ENCODE results near the gene CHCHD6.
A peak's percentile ranks its signal among the peaks of the same experiment; 100 is the strongest.

Gene CHCHD6

GRCh38 chr3:126704494-126705214, 614 bp downstream of the CHCHD6 start:
- DNase-seq (ENCODE audit: low read depth, low spot score): no peak

DNA sequence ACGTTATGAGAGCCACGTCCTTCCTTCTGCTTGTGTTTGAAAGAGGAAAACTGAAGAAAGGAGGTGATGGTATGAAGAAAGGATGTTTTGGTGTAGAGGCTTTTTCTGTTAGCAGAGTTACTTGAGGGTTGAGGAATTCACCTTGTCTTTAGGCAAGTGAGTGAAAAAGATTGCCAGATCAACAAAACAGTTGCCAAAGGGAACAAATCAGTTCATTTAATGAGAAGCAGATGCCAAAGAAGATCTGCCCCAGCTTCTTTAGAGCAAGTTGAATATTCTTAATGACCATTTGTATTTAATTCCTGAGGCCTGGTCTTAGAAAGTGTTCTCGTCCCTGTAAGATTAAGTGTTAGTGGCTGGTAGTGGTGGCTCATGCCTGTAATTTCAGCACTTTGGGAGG, 2.6 kb downstream of the CHCHD6 start:
- DNase-seq (ENCODE audit: low read depth, low spot score): no peak

GRCh38 chr3:126711121-126711760, 7.2 kb downstream of the CHCHD6 start:
- no peak for DNase-seq (ENCODE audit: low read depth, low spot score)

DNA sequence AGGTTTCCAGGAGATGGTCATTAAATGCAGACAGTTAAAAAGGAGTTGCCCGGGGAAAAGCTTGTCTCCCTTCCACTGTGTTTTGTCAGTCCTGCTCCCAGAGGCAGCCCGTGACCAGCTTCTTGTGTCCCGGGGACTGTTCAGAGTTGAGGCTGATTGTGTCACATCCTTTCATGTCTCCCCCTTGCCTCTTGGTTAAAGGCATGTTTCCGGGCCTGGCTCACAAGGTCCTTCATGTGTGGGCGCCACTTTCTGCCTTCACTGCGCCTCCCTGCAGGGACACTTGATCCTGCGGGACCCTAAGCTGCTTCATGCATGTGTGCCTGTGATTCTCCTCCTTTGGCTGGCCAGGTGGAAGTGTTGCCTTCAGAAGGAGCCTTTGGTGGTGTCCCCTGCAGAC, 9.2 kb downstream of the CHCHD6 start:
- DNase-seq (ENCODE audit: low read depth, low spot score): no peak

DNA sequence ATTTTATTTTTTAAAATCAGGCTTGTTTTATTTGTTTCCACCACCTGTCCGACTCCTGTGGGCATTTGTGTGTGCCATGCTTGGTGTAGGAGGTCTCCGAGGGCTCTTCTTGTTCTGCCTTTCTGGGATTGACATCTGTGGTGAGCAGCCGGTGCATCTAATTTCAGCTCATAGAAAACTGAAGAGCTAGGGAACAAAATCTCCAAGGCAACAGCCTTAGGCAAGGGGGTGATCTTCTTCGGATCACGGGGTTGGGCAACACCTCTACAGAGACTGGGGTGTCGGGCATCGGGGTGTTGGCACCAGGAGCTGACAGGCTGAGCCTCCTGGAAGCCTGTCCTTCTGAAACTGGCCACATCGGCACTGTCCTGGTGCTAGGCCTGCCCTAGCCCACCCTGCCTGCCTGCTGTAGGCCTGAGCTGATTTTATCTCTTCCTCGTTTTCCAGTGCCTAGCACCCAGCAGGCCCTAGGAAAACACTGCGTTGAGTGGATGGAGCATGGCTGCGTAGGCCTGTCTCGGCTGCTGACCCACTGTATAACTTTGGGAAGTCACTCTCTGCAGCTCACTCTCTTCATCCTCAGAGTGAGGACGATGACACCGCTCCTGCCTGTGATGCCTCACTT, 10.3 kb downstream of the CHCHD6 start:
- no peak for DNase-seq (ENCODE audit: low read depth, low spot score)

DNA sequence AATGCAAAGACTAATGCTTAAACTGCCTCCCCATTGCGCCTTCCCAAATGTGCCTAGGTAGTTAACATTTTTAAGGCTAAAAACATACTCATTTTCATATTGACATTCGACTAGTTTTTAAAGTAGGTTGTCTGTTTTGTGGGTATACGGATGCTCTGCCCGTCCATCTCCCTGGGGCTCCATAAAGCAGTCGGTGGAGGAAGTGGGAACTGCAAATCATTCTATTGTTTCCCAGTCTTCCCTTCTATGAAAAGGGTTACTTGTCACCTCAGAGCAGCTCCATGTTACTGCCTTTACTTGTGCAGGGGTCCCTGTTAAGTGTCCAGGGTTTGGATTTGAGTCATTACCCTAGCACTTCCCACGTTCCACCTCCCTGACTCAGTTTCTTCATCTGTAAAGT, 10.9 kb downstream of the CHCHD6 start:
- DNase-seq (ENCODE audit: low read depth, low spot score): no peak

DNA sequence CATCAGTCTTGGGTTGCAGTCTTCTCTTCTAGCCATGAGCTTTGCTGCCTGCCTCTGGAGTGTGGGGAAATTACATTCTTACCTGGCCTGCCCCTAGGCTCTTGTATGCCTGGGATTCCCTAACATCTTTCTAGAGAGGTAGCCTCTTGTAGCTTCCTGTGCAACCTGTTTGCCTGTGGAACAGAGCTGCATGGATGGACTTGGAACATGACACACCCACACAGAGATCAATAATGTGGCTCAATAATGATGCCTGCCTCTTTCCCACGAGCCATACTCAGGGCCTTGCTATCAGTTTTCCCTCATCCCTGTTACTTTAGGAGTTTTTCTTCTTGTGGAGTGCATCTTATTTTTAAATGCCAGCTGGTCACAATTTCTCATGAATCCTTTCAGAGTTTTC, 11.4 kb downstream of the CHCHD6 start:
- no peak for DNase-seq (ENCODE audit: low read depth, low spot score)

DNA sequence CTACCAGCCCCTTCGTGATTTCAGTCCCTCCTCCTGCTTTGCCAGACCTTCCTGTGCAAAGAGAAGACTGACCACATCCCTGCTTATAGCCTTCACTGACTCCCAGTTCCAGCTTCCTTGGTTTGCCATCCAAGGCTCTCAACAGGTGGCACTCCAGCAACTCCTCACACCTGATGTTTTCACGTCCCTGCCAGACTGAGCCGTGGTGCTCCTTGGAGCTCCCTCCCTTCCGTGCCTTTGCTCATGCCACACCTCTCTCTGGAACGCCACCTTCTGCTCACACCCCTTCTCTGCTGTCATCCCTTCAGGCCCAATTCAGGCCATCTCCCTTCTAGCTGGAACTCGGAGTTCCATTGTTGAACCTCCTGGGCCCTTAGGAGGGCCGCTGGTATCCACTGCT, 12.0 kb downstream of the CHCHD6 start:
- no peak for DNase-seq (ENCODE audit: low read depth, low spot score)

DNA sequence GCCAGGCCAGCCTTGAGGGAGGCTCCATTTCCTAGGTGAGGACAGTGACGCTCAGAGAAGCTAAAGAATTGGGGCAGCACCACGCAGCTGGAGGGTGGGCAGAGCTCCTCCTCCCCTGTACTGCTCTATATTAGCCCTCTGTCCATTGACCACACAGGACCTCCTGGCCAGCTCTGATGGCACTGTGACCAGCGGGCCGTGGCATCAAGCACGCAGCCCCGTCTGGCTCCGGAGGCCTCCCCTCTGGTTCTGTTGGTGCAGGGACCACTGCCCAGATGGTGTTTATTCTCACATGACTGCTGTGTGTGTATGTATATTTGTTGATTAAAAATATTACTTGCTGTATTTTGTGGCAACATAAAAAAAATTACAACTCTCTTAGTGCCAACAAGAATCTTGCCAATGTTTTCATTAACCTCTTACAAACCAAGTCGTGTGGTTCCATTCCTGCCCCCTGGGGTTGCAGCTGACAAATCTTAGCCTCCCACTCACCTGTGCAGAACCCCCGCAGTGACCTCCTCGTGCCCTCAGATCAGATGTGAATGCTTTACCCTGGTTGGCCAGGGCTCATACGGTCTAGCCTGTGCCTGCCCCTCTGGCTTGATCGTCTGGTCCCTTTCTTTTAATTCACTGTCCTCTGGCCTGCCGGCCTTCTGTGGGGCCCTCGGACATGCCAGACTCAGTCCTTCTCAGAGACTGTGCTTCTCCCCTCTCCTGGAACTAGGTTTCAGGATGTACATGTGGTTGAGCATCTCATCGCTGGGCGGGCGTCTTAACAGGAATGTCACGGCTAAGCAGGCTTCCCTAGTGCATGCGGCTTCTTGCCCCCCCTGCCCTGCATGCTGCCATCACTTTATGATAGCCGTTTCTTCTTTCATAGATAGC, 14.8 kb downstream of the CHCHD6 start:
- no peak for DNase-seq (ENCODE audit: low read depth, low spot score)

DNA sequence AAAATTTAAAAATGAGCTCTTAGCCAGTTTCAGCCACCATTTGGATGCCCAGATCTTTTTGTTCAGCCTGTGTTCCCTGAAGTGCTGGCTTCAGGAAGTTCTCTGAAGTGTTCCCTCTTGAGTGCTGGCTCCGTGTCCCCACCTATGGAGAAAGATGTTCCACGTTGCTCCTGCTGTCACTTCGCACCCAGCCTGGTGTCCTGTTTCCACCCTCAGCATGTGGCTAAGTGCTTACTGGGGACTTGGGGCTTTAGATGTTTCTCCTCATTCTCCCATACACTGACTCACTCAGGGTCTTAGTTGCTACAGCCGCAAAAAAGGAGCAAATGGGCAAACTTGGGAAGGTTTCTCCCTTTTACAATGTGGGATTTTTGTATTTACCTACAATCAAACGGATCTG, 16.6 kb downstream of the CHCHD6 start:
- DNase-seq (ENCODE audit: low read depth, low spot score): no peak

GRCh38 chr3:126721246-126721645, 17.2 kb downstream of the CHCHD6 start:
- no peak for DNase-seq (ENCODE audit: low read depth, low spot score)

GRCh38 chr3:126723237-126723636, 19.2 kb downstream of the CHCHD6 start:
- no peak for DNase-seq (ENCODE audit: low read depth, low spot score)

GRCh38 chr3:126723801-126724200, 19.8 kb downstream of the CHCHD6 start:
- DNase-seq (ENCODE audit: low read depth, low spot score): no peak

DNA sequence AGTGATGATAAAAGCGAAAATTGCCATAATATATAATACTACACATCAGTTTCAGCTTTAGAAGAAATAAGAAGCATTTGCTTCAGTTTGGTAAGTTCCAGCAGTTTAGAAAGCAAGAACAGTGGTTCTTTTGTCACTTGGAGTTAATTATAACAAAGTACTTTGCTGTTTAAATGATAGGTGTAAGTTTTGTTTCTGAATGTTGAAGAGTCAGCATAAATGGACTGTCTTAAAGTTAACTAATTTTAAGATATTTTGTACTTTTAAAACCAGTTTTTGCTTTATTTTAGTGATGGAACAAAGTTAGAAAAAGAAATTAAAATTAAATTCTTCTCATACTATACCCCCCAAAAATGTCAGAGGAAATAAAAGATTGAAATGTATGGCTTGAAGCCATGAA, 24.6 kb downstream of the CHCHD6 start:
- no peak for DNase-seq (ENCODE audit: low read depth, low spot score)

- no peak for DNase-seq (ENCODE audit: low read depth, low spot score)
These were observed 26.3 kb downstream of the CHCHD6 start for GRCh38 chr3:126730376-126730775.

DNA sequence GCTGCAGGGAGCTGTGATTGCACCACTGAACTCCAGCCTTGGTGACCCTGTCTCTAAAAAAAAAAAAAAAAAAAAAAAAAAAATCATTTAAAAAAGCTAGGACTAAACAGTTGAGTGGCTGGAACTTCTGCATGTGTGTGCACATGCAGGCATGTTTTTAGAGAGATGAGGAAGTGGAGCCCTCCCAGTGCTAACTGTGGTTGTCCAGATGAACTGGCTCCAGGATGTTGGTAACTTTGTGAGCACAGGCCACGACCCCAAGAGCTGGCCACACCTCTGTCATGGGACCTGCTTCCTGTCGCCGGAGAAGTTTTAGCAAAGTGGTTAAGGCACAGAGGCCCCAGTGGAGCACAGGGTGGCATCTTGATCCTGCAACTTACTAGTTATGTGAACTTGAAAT, 27.0 kb downstream of the CHCHD6 start:
- DNase-seq (ENCODE audit: low read depth, low spot score): no peak

DNA sequence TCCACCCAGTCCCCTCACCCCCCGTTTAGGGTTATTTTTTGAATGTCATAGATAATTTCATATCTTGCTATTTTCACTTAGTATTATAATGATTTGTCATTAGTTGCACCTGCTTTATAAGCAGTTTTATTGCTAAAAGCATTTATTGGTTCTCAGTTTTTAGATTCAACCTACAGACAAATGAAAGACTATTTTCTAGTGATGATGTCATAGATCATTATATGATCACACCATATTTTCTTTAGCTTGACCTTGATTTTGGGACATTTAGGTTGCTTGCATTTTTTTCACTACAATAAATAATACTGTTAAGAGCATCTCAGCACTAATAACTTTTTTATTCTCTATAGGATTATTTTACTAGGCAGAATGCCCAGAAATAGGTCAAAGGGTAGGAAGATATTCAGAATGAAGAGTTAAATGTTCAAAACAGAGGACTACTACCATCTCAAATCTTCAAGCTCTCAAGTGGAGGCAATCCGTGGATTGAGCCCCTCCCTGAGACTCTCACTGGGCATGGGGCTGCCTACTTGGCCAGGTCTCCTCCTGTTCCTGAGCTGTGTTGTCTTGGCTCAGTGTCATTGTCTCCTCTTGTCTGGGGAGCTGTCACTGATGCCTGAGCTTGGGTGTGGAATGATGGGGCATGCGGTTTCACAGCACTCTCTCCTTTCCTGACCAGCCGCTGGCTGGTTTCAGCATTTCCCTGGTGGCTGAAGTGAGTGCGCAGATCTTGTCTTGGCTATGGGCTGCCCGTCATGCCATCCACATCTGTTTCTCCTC, 28.4 kb downstream of the CHCHD6 start:
- peak; percentile 25 for DNase-seq (ENCODE audit: low read depth, low spot score)

DNA sequence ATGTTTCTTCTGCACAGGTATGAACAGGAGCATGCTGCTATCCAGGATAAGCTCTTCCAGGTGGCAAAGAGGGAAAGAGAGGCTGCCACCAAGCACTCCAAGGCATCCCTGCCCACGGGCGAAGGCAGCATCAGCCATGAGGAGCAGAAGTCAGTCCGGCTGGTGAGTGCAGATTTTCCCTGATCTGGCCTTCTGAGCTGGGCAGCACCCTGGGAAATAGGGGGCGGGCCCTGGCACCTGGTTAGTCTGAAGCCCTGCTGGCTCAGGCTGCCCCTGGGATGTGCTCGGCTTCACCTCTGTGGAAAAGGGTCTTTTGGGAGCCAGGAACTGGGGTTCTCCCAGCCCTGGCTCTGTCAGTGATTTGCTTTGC, 29.0 kb downstream of the CHCHD6 start:
- no peak for DNase-seq (ENCODE audit: low read depth, low spot score)

DNA sequence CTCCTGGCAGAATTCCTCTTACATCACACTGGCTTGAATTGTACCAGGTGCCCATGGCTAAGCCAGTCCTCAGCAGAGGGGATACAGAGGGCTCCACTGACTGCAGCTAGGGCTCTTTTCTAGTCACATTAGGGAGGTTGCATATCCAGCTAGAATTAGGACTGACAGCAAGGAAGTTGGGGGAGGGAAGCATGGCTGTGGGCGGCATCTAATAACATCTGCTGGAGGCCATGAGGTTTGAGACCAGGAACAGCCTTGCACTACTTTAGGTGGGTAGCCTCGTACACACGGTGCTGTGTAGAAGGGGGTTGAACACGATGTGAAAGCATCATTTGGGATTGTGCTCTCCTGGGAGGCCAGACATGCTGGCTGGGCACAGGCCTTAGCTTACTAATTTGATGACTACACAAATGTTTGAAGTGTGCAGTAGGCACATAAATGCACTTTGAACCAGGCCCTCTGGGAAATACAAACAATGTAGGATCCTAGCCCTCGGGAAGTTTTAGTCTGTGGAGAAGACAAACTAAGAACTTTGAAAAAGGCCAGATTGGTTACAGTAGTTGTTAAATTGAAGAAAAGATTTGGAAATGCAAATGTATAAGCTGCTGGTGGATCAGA, 30.2 kb downstream of the CHCHD6 start:
- DNase-seq (ENCODE audit: low read depth, low spot score): no peak

GRCh38 chr3:126737527-126737926, 33.5 kb downstream of the CHCHD6 start:
- no peak for DNase-seq (ENCODE audit: low read depth, low spot score)

GRCh38 chr3:126742057-126742456, 38.0 kb downstream of the CHCHD6 start:
- no peak for DNase-seq (ENCODE audit: low read depth, low spot score)
